GM12891 (cell line): ENCODE data around the gene MMRN2.

Experiments
- PAX5 ChIP-seq: IDR thresholded peaks from 2 replicates; pipeline ENCODE4 v1.6.1; 2011; ENCODE audit warnings: low read length, moderate library complexity, mild to moderate bottlenecking; ENCODE audit not compliant: insufficient read depth, severe bottlenecking
- POLR2A ChIP-seq: IDR thresholded peaks from 2 replicates; pipeline ENCODE4 v1.6.1; 2011; ENCODE audit warnings: low read depth, low read length, control low read depth
- POLR2AphosphoS5 ChIP-seq: IDR thresholded peaks from 2 replicates; pipeline ENCODE4 v1.6.1; 2011; ENCODE audit warnings: low read depth, low read length, control low read depth
- POU2F2 ChIP-seq: IDR thresholded peaks from 2 replicates; pipeline ENCODE4 v1.6.1; 2011; ENCODE audit warnings: low read depth, mild to moderate bottlenecking, control low read depth, low read length, moderate library complexity
- SPI1 ChIP-seq: IDR thresholded peaks from 2 replicates; pipeline ENCODE4 v1.6.1; 2011; ENCODE audit warnings: low read depth, low read length, control low read depth
- TAF1 ChIP-seq: IDR thresholded peaks from 2 replicates; pipeline ENCODE4 v1.6.1; 2011; ENCODE audit warnings: low read depth, low read length, control low read depth

- TF ChIP-seq POLR2A (peak; percentile 50; the same call in 1 of the 2 replicates), SPI1 (no peak), POLR2AphosphoS5 (peak; percentile 40; the same call in 1 of the 2 replicates), TAF1 (no peak; the same call in 1 of the 2 replicates), POU2F2 (no peak), PAX5 (no peak)
Measured at GRCh38 chr10:86970982-86971231, 13.5 kb upstream of the MMRN2 start.
